GDM1 (cell line): ENCODE results near the gene GARIN5A.
"Not testable (repeated sequence)": the region's sequence is repeated elsewhere in the genome, so short reads cannot be mapped to it uniquely, and the experiment has no call there.

ENCODE experiments used
- DNase-seq: peaks from one replicate; lab custom pipeline; 2025; lab: John Stamatoyannopoulos, UW

GARIN5A gene

DNA sequence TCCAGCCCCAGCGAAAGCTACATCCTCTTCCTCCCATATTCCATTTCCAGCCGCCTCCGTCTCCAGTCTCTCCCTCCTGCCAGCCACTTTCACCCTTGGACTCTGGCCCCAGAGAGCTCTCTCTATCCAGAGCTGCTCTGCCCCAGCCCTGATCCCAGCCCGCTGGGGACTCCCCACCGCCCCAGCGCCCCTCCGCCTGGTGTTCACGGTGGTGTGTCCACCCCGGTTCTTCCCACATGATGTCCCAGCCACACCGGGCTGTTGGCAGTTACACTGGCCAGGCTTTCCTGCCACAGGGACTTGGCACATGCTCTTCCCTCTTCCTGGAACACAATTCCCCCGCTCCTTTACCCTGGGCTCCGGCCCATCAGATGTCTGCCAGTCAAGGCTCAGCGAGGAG is 11.6 kb downstream of the GARIN5A start:
- no peak for DNase-seq

DNA sequence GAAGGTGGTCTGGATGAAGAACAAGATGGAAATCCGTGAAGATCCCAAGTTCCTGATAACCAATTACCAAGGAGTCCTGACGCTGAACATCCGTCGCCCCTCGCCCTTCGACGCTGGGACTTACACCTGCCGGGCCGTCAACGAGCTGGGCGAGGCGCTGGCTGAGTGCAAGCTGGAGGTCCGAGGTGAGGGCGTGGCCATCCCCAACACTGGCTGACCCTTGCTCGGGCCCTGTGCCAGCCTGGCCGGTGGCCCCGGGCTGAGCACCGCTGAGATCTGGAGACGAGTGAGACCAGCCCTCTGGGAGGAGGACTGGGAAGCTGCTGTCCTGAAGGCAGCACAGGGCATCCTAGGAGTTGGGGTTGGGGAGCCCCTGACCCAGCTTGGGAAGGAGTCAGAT is 12.3 kb downstream of the GARIN5A start:
- no peak for DNase-seq

DNA sequence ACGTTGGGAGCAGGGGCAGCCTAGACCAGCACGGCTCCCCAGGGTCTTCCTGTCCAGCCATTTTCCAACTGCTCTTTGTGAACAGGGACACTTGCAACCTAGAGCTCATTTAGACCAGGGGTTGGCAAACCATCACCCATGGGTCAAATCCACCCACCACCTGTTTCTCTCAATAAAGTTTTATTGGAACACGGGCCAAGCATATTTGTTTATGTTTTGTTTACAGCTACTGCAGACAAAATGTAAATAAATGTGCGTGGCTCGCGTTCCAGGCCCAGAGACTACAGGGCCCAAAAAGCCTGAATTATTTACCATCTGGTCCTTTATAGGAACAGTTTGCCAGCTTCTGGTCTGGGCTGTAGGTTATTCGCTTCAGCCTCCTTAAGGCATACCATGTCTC is 13.7 kb downstream of the GARIN5A start:
- no peak for DNase-seq

DNA sequence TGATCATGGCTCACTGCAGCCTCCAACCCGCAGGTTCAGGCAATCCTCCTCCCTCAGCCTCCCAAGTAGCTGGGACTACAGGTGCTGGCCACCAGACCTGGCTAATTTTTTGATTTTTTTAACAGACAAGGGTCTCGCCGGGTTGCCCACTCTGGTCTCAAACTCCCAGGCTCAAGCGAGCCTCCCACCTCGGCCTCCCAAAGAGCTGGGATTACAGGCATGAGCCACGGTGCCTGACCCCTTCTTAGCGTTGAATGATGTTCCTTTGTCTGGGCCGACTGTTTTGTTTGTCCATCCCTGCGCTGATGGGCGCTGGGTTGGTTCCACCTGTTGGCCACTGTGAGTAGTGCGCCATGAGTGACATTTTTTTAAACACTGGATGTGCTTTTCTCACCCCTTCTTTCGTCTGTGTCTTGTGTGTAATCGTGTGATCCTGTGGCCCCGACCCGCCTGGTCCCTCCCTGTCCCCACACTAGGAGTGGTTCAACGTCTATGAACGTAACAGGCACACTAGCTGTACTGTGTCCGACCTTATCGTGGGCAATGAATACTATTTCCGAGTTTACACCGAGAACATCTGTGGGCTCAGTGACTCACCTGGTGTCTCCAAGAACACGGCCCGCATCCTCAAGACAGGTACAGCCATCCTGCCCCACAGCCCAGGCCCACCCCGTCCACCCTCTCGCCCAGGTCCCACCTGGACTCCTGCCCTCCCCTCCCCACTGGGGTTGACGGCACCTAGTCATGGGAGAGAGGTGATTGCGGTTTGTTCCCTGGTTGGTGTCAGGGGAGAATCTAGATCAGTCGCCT is 15.4 kb downstream of the GARIN5A start:
- DNase-seq = peak; percentile 63

DNA sequence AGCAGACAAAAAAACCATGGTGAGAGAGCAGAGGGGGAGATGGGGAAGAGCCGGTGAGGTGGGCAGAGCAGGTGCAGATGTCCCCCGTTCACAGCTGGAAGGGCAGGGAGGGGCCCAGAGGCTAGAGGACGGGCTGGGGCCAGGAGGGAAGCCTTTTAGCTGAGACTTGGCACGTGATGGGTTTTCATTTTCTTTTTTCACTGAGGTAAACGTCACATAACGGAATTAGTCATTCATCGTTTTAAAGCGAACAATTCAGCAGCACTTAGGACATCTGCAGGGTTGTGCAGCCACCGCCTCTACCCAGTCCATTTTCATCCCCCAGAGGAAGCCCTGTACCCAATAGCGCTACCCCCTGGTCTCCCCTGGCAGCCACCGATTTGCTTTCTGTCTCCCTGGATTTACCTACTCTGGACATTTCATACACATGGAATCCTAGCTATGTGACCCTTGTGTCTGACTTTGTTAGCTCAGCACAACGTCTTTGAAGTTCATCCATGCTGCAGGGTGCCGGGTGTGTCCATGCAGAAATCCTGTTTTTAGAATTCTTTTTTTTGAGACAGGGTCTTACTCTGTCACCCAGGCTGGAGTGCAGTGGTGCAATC is 16.4 kb downstream of the GARIN5A start:
- no peak for DNase-seq

DNA sequence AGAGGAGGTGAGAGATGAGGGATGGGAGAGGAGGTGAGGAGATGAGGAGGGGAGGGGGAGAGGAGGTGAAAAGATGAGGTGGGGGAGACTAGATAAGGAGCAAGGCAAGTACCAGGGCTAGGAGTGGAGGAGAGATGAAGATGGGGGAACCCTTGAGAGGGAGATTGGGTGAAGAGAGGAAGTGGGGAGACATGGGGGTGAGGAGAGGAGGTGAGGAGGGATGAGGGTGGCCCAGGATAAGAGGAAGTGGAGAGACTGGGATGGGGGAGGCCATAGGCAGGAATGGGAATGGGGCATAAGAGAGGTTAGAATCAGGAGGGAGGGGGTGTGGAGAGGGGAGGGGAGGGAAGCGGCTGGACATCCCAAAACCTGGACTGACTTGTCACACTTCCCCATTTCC is 17.0 kb downstream of the GARIN5A start:
- DNase-seq = no peak

DNA sequence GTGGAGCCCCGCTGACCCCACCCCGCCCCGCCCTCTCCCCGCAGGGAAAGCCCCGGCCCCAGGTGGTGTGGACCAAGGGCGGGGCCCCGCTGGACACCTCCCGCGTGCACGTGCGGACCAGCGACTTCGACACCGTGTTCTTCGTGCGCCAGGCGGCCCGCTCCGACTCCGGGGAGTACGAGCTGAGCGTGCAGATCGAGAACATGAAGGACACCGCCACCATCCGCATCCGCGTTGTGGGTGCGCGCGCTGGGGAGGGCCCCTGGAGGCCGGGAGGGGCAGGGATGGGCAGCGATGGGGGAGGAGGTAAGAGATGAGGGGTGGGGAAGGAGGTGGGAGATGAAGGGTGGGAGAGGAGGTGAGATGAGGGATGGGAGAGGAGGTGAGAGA is 17.6 kb downstream of the GARIN5A start:
- DNase-seq = no peak

DNA sequence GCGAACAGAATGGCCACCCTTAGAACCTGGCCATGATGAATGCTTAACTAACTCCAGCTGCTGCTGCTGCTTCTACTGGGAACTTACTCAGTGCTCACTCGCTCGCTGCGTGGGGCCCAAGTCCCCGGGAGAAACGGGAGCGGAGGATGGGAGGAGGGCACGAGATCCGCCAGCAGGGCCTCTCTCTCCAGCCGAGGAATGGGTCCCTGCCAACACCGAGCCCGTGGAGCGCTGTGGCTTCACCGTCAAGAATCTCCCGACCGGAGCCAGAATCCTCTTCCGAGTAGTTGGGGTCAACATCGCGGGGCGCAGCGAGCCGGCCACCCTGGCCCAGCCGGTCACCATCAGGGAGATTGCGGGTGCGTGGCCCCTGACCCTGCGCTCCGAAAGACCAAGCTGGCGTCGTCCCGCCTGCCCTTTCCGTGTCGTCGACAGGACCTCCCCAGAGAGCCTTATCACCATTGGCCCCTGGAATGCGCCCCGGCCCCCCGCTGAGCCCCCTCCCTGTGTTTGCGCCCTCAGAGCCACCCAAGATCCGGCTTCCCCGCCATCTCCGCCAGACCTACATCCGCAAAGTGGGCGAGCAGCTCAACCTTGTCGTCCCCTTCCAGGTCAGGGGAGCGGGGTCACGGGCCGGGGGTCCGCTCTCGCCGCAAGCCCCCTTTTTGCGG is 18.1 kb downstream of the GARIN5A start:
- DNase-seq = no peak

DNA sequence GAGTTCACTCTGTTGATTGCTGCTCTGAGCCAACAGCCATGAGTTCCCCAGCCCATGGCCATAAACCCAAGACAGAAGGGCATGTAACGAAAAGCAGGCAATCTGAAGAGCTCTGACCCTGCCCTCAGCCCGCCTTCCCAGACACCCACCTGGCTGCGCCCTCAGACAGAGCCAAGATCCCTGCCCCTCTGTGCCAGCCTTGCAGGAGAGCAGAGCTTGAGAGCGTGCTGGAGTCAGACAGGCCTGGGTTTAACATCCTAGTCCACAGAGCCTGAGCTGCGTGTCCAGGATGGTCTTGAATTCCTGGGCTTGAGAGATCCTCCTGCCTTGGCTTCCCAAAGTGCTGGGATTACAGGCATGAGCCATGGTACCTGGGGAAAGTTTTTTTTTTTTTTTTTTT is 19.3 kb downstream of the GARIN5A start:
- DNase-seq = no peak

DNA sequence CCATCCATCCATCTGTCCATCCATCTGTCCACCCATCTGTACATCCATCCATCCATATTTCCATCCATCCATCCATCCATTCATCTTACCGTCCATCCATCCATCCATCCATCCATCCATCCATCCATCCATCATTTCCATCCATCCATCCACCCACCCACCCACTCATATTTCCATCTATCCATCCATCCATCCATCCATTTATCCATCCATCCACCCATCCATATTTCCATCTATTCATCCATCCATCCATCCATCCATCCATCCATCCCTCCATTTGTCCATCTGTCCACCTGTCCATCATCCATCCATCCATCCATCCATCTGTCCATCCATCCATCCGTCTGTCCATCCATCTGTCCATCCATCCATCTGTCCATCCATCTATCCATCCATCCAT is 20.7 kb downstream of the GARIN5A start:
- no peak for DNase-seq

DNA sequence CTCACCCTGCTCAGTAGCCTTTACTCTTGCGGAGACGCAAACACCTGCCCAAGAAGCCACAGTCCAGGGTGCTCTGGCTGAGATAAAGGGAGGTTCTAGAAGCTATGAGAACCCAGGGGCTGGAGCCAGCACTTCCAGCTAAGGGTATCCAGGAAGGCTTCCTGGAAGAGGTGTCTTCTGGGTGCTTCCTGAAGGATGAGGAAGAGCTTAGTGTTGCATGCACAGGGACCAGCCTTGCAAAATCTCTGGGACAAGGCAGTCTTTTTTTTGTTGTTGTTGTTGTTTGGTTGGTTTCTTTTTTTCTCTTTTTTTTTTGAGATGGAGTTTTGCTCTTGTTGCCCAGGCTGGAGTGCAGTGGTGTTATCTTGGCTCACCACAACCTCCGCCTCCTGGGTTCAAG is 23.4 kb downstream of the GARIN5A start:
- no peak for DNase-seq

DNA sequence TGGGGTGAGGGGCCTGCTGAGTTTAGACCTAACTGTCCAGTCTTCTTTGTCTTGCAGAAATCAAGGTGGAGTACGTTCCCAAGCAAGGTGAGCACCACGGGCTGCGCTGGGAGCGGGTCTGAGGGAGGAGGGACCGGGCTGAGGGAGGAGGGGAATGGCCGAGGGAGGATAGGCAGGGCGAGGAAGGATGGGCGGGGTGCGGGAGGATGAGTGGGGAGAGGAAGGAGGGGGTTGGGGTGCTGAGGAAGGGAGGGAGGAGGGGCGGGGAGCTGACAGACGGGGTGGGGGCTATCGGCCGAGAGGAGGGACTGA is 25.5 kb downstream of the GARIN5A start:
- no peak for DNase-seq

DNA sequence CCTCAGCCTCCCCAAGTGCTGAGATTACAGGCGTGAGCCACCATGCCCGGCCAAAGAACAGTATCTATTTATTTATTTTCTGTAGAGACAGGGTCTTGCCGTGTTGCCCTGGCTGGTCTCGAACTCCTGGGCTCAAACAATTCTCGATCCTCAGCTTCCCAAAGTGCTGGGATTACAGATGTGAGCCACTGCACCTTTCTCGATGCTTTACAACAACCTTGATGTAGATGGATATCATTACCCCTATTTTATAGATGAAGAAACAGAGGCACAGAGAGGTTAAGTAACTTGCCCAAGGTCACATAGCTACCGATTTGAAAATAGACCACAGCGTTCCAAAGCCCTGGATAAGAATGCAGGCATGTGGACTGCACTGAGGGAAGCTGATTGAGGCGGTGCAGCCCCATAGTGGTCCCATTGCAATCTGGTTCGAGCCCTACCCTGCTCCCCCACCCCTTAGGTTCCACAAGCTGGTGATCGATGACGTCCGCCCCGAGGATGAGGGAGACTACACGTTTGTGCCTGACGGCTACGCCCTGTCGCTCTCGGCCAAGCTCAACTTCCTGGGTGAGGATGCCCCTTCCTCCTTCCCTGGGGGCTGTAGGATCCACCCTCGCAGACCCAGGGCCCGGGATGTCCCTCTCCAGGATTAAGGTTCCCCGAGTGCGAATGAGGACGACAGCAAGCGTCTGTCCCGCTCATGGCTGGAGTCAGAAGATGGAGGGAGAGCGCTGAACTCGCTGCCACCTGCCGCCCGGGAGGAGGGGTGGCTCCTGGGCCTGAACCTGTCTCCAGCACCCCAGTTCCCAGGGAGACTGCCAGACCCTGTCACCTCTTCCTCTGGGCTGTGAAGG is 26.1 kb downstream of the GARIN5A start:
- no peak for DNase-seq

DNA sequence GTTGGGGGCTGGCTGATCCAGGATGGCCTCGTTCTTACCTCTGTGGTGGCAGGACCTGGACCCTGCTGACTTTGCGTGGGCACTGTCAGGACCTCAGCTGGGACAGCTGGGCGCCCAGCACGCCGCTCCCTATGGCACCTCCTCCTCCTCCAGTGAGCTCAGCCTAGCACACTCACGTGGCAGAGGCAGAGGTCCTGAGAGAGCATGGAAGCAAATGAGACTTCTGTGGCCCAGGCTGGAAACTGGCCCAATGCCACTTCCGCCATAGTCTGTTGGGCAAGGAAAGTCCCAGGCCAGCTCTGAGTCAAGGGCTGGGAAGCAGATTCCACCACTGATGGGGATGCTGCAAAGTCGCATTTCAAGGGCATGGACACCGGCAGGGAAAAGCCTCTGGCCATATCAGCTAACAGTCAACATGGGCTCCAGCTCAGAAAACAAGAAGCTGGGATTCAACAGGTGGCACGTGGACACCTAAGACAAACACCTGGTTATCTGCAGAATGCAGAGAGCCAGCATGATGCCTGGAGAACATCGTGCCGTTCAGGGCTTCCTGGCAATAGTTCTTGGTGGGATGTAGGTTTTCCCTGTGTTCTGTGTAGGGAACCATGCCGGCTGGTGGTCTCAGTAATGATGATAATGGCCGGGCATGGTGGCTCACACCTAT is 27.3 kb downstream of the GARIN5A start:
- DNase-seq = no peak

DNA sequence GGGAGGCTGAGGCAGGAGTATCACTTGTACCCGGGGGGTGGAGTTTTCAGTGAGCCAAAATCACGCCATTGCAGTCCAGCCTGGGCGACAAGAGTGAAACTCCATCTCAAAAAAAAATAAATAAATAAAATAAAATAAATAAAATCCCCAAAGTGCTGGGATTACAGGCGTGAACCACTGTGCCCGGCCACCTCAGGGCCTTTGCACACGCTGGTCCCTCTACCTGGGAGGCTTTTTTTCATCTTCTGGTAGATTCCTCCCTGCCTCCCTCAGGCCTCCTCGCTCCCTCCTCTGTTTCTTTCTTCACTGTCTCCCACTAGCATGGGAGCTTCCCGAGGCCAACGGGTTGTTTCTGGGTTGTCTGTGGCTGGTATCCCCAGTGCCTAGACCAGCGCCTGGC is 28.9 kb downstream of the GARIN5A start:
- no peak for DNase-seq

DNA sequence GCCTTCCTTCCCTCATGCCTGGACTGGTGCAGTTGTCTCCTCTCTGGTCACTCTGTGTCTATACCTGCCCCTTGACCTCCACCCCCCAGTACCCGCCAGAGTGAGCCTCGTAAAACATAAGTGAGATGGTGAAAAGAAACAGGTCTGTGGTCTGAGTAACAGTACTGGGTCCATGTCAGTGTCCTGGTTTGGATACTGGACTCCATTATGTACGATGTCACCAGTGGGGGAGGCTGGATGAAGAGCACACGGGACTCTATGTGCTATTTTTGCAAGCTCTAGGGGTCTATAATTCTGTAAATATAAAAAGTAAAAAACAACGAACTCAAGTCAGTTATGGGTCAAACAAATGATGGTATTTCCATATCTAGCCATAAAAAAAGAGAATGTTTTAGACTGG is 29.6 kb downstream of the GARIN5A start:
- no peak for DNase-seq

DNA sequence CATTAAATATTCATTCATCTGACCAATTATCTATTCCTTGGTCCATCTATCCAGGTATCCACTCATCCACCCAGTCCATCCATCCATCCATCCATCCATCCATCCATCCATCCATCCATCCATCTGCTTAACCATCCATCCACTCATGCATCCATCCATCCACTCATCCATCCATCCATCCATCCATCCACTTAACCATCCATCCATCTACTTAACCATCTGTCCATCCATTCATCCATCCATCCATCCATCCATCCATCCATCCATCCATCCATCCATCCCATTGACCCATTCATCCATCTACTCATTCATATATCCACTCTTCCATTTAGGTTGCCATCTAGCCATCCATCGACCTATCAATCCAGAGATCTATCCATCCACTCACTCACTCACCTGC is 32.6 kb downstream of the GARIN5A start:
- no peak for DNase-seq

DNA sequence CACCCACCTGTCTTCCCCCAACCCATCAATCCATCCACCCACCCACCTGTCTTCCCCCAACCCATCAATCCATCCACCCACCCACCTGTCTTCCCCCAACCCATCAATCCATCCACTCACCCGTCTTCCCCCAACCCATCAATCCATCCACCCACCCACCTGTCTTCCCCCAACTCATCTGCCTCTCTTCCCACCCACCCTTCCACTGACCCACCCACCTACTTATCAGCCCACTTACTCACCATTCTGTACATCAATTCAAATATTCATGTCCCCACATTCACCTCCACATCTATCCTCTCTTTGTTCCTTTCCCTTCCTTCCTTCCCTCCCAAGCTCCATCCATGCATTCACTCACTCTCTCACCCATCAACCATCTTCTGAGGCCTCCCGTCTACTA is 37.5 kb downstream of the GARIN5A start:
- DNase-seq = not testable (repeated sequence)

DNA sequence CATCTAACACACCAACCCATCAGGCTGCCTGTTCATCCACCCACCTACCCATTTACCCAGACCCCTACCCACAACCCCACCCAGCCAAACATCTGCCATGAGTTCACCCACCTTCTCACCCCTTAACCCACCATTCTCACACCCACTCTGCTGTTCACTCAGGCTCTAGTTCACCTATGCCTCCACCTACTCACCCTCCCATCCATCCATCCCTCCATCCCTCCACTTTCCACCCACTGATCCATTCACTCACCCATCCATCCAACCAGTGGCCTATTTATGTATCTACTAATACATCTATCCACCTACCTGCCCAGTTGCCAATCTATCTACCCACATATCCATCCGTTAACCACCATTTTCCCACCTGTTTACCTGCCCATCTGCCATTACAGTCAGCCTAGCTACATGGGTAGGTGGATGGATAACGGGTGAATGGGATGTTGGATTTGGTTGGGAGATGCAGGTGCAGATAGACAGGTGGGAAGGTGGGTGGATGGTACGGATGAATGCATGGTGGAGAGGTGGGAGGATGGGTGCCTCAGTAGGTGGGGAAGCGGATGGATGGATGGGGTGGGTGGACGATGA is 38.7 kb downstream of the GARIN5A start:
- DNase-seq = no peak

DNA sequence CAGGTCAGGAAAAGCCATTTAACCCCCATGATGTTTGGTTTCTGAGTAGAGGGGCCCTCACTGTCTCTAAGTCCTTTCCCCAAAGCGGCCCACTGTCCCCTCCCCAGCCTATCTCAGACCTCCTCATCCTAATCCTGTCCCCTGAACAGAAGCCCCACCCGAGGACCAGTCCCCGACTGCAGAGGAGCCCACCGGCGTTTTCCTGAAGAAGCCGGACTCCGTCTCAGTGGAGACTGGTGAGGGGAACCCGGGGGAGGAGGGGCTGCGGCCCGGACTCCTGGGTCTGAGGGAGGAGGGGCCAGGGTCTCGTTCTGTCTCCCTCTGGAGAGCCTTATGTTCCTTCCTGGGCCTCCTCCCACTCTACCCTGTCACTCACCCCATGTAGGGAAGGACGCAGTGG is 41.0 kb downstream of the GARIN5A start:
- DNase-seq = no peak

DNA sequence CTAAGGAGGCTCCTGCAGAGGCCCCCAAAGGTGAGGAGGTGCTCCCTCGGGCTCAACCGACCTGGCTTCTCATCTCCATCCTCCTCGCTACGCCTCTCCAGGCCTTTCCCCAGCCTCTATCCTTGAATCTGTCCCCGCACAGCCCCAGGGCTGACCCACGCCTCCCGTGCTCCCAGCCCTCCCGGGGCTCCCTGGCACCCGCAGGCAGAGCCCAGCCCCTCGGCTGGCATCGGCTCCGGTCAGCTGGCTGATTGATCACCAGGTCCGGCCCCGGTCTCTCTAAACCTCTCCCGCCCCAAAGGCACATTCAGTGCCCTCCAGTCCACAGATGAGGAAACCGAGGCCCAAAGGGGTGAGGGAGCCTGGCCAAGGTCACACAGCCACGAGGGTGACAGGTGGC is 41.4 kb downstream of the GARIN5A start:
- no peak for DNase-seq

DNA sequence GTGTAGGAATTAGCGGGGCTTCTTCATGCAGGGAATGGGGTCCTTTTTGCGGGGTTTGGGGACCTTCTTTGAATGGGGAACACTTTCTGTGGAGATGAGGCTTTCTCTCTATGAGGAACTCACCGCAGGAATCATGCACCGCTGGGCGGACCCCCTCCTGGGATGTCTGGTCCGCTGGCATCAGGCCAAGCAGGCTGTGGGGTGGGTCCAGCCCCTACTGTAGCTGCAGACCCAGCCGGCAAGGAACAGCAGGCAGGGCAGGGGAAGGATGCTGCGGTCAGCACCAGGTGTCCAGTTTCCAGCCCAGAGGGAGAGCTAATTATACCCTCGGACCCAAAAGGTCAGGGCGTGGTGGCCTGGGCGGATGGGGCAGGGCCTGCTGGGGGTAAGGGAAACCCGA is 42.1 kb downstream of the GARIN5A start:
- no peak for DNase-seq
